ENCODE results near the gene COL10A1.

Gene COL10A1

DNA sequence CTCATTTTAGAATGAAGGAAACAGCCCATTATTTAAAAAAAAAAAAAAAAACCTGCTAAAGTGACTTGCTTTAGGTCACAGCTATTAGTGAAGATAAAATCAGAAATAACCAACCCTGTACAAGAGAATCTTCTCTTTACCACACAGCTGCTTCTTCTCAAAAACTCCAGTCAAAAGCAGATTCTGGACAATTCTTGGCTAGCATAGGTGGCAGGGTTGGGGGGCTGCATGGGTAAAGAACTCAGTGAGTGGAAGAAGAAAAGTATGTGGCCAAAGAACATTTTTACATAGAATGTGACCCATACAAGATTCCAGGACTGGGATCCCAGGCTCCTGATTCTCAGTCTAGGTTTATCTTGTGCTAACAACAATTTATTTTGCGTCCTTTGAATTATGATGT, 55.8 kb downstream of the COL10A1 start:
- no peak overlapping the region for H3K27ac ChIP-seq
- TF ChIP-seq, protein P1, sequence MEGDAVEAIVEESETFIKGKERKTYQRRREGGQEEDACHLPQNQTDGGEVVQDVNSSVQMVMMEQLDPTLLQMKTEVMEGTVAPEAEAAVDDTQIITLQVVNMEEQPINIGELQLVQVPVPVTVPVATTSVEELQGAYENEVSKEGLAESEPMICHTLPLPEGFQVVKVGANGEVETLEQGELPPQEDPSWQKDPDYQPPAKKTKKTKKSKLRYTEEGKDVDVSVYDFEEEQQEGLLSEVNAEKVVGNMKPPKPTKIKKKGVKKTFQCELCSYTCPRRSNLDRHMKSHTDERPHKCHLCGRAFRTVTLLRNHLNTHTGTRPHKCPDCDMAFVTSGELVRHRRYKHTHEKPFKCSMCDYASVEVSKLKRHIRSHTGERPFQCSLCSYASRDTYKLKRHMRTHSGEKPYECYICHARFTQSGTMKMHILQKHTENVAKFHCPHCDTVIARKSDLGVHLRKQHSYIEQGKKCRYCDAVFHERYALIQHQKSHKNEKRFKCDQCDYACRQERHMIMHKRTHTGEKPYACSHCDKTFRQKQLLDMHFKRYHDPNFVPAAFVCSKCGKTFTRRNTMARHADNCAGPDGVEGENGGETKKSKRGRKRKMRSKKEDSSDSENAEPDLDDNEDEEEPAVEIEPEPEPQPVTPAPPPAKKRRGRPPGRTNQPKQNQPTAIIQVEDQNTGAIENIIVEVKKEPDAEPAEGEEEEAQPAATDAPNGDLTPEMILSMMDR (conservative IDR thresholded peaks at IDR 0.05), result no peak

Measured in VCaP (cell line).